ENCODE measurements around the gene LRFN2. TPM values are rescaled to one million over a fixed set of nuclear protein-coding genes. Genes with fewer than 3 reads are reported as not detected.

The LRFN2 gene
- total RNA-seq, 1 experiment from 2014 or later, result 0.28 TPM

DNA sequence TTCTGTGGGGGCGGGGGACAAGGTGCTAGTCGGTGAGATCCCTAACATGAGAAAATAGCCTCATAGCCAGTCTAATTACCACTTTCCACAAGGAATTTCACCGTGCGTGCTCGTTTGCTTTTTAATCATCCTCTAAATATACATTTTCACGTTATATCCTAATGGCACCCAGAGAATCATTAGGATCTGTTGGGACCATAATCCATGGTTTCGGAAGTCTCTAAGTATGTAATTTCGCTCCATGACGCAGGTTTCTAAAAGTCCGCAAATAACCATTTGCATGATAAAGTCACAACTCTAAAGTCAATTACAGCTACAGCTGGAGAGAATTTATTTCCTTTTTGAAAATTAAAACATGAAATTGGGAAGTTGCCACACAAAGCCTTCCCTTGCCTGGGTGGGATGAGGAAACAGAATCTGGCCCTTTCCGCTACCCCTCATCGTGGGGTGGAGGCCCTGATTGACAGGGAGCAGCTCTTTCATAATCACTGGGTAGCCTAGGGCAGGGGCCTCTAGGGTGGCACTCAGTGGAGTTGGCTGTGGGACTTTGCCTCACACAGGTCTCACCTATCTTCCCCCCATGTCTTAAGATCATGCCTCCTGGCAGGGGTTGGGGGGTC is 81.9 kb downstream of the LRFN2 start:
- no peak overlapping the region for H3K4me3 ChIP-seq (ENCODE audit: insufficient read depth, low read depth, low read length)
- DNase-seq, result no peak
- no peaks in the 10 kb centered on the region for H3K36me3 ChIP-seq (replicated peaks; ENCODE audit: control insufficient read depth, insufficient read depth, low read length)
- no peaks in the 10 kb centered on the region for H3K27me3 ChIP-seq (ENCODE audit: control insufficient read depth, insufficient read depth, low read length)

DNA sequence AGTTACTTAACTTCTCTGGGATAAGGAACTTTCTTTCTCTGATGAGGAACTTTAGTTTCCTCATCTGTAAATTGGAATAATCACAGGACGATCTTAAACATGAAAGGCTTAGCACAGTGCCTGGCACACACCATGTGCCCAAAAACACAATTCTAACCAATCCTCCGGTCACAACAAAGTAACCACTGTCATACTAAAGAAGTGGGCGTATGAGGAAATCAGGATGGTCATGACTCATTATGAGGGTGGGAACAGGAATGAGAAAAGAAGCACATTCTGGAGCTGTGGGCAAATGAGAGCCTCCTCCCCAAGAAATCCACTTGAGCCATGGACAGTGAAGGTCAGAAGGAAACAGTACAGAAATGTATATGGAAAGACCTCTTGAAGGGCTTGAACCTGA is 82.9 kb downstream of the LRFN2 start:
- DNase-seq, result no peak
- no peaks in the 10 kb centered on the region for H3K36me3 ChIP-seq (replicated peaks; ENCODE audit: control insufficient read depth, insufficient read depth, low read length)
- no peaks in the 10 kb centered on the region for H3K27me3 ChIP-seq (ENCODE audit: control insufficient read depth, insufficient read depth, low read length)

DNA sequence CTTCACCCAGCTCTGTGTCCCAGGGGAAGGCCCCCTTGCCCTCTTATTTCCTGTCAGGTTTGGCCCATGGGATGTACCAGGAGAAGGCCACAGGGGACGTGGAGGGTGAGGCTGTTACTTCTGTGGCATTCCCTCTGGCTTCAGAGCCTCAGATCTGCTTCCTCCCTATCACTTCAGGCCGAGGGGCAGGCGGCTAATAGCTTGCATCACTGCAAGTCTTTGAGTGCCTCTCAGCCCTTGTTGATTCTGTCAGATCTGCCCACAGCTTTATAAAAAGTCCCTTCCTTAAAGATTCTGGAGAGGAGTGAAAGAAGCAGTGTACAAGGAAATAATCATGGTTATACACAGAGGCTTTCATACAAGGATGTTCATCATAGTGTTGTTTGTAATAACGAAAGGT is 86.9 kb downstream of the LRFN2 start:
- H3K4me3 ChIP-seq (ENCODE audit: insufficient read depth, low read depth, low read length), result no peak overlapping the region
- no peaks in the 10 kb centered on the region for H3K36me3 ChIP-seq (replicated peaks; ENCODE audit: control insufficient read depth, insufficient read depth, low read length)
- H3K27me3 ChIP-seq (ENCODE audit: control insufficient read depth, insufficient read depth, low read length), result no peaks in the 10 kb centered on the region
- no peak for DNase-seq

More for the DNA sequence above, 82.9 kb downstream of the LRFN2 start:
- no peak overlapping the region for H3K4me3 ChIP-seq (ENCODE audit: insufficient read depth, low read depth, low read length)

DNA sequence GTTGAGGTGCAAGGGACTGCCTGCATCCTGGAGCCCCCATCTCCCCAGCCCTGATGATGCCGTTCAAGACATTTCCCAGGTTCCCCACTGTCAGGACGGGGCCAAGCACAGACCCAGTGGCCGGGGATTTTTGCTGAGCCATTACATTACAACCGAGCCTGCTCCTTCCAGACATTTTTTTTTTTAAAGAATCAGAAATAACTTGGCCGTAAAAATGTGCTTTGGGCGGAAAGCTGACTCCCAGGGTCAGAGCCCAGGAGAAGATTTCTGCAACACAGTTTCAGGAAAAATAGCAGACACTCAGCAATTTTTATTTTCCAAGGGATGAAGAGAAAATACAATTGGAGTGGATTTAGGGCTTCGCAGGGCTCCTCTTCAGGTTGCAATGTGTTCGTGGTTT is 87.9 kb downstream of the LRFN2 start:
- no peak for DNase-seq
- H3K27me3 ChIP-seq (ENCODE audit: control insufficient read depth, insufficient read depth, low read length), result no peaks in the 10 kb centered on the region
- no peaks in the 10 kb centered on the region for H3K36me3 ChIP-seq (replicated peaks; ENCODE audit: control insufficient read depth, insufficient read depth, low read length)
- no peak overlapping the region for H3K4me3 ChIP-seq (ENCODE audit: insufficient read depth, low read depth, low read length)

DNA sequence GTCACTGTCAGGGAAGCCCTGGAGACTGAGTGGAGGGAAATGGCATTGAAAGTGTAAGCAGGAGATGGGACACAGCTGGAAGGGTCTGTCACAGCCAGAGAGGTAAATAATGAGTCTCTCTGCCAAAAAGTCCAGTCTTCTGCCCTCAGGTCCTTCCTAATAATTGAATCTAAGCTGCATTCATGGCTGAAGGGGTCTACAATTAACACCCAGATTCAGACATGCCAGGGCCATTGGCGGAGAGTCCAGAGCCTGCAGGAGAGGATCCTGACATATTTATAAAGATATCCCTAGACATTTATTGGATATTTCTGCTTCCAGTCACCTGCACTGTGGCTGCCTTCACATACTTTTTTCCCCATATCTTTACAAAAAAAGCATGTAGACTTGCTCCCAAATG is 89.0 kb downstream of the LRFN2 start:
- DNase-seq, result no peak
- Histone ChIP-seq H3K36me3 (replicated peaks; ENCODE audit: control insufficient read depth, insufficient read depth, low read length) (no peaks in the 10 kb centered on the region), H3K4me3 (ENCODE audit: insufficient read depth, low read depth, low read length) (no peak overlapping the region), H3K27me3 (ENCODE audit: control insufficient read depth, insufficient read depth, low read length) (no peaks in the 10 kb centered on the region)

DNA sequence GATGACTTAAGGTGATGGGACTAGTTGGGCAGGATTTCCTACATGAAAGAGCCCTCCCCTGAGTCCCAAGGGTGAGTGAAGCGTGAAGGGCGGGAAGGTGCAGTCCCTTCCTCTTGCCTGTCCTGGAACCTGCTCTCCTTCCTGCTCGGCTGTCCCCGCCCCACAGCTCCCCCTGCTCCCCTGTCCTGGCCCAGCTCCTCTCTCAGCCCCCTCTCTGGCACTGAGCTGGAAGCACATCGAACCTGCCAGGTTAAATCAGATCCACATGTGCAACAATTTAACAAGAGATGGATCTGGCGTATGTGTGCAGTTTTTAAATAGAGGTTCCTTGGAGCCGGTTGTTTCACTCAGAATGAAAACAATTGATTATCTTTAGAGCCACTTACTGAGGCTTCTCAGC is 95.0 kb downstream of the LRFN2 start:
- Histone ChIP-seq H3K27me3 (ENCODE audit: control insufficient read depth, insufficient read depth, low read length) (no peaks in the 10 kb centered on the region; the same call in 1 of the 2 replicates), H3K36me3 (replicated peaks; ENCODE audit: control insufficient read depth, insufficient read depth, low read length) (no peaks in the 10 kb centered on the region), H3K4me3 (ENCODE audit: insufficient read depth, low read depth, low read length) (no peak overlapping the region)
- peak; percentile 79 for DNase-seq

DNA sequence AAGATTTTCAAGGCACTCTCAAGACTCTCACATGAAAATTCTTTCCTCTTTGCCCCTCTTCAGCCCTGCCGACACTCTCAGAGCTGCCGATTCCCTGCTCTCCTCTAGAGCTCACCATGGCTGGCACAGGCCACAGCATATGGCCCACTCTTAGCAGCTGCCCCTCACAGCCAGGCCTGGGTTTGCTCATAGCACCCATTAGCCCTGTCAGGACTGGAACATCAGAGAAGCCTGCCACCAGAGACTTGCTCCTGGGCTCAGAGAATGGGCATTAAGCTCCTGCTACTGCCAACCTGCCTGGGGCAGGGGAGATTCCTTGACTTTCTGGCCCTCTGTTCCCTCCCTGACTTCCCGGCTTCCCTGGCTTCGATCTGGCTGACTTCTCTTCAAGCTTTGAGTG is 96.7 kb downstream of the LRFN2 start:
- Histone ChIP-seq H3K4me3 (ENCODE audit: insufficient read depth, low read depth, low read length) (no peak overlapping the region), H3K27me3 (ENCODE audit: control insufficient read depth, insufficient read depth, low read length) (no peaks in the 10 kb centered on the region; the same call in 1 of the 2 replicates), H3K36me3 (replicated peaks; ENCODE audit: control insufficient read depth, insufficient read depth, low read length) (no peaks in the 10 kb centered on the region)
- no peak for DNase-seq

DNA sequence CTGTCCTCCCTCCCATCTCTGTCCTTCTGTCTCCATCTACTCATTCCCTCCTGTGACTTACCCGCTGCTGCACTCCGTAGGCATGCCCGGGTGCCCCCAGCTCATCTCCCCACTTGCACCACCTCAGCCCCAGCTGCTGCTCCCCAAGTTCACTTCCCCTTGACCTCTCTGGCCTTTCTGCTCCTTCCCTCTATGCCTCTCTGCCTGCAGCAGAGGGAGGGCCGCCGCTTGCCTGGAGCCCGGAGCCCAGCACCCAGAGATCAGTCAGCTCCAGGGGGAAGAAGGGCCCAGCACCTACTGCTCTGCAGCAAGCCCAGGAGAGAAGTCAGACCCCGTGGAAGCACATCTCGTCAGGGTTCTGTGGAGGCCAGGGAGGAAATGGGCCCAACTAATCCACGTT is 97.4 kb downstream of the LRFN2 start:
- Histone ChIP-seq H3K27me3 (ENCODE audit: control insufficient read depth, insufficient read depth, low read length) (no peaks in the 10 kb centered on the region; the same call in 1 of the 2 replicates), H3K4me3 (ENCODE audit: insufficient read depth, low read depth, low read length) (no peak overlapping the region), H3K36me3 (replicated peaks; ENCODE audit: control insufficient read depth, insufficient read depth, low read length) (no peaks in the 10 kb centered on the region)
- DNase-seq, result no peak

DNA sequence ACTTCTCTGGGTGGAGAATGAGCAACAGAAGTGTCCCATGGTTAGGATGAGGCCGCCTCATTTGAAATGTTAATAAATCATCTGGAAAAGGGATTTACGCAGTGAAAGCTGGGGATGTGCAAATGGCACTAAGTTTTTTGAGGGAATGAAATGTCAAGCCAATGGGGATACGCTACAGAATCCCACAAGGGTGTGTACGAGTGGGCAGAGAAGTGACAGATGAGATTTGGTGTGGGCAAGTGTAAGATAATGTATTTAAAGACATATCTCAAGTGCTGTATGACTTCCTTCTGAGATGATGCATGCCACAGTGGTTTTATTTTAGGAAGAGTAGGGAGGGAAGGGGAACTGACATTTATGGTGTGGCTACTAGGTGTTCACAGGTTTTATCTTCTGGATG is 100.6 kb downstream of the LRFN2 start:
- DNase-seq, result no peak
- H3K4me3 ChIP-seq (ENCODE audit: insufficient read depth, low read depth, low read length), result no peak overlapping the region
- no peaks in the 10 kb centered on the region; the same call in 1 of the 2 replicates for H3K27me3 ChIP-seq (ENCODE audit: control insufficient read depth, insufficient read depth, low read length)
- H3K36me3 ChIP-seq (replicated peaks; ENCODE audit: control insufficient read depth, insufficient read depth, low read length), result no peaks in the 10 kb centered on the region

DNA sequence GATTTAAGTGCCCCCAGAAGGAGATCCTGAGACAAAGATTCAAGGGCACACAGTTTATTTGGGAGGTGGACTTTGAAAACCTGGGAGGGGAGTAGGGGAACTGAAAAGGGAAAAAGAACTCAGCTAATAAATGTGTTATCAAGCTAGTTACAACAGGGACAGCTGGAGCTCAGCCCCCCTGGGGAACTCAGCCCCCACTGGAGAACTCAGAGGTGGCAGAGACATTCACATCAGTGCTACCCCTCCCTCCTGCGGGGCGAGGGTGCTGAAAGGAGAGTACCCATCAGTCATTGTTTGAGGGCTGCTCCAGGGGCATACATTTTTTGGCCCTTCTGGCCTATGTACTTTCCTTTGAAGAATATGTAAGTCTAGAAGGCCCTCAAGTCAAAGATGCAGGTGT is 101.4 kb downstream of the LRFN2 start:
- DNase-seq, result no peak
- no peaks in the 10 kb centered on the region for H3K36me3 ChIP-seq (replicated peaks; ENCODE audit: control insufficient read depth, insufficient read depth, low read length)
- H3K27me3 ChIP-seq (ENCODE audit: control insufficient read depth, insufficient read depth, low read length), result no peaks in the 10 kb centered on the region; the same call in 1 of the 2 replicates
- H3K4me3 ChIP-seq (ENCODE audit: insufficient read depth, low read depth, low read length), result no peak overlapping the region

DNA sequence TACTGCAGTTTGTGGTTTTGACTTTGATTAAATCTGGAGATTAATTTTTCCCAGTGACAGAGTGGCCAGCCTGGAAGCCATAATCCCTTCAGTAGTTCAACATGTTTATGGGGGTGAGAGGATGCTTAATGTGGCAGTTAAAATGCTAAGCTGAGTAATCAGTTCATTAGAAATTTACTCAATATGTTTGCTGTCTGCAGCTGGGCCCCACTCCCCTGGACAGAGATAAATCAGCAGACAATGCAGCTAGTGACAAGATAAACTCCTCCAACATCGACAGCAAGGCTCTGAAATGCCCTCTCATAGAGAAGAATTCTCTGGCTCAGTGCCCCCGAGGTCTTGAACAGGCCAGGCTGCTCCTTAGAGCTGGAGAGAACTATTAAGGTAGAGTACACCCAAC is 101.9 kb downstream of the LRFN2 start:
- H3K4me3 ChIP-seq (ENCODE audit: insufficient read depth, low read depth, low read length), result no peak overlapping the region
- H3K36me3 ChIP-seq (replicated peaks; ENCODE audit: control insufficient read depth, insufficient read depth, low read length), result no peaks in the 10 kb centered on the region
- no peaks in the 10 kb centered on the region; the same call in 1 of the 2 replicates for H3K27me3 ChIP-seq (ENCODE audit: control insufficient read depth, insufficient read depth, low read length)
- no peak for DNase-seq

DNA sequence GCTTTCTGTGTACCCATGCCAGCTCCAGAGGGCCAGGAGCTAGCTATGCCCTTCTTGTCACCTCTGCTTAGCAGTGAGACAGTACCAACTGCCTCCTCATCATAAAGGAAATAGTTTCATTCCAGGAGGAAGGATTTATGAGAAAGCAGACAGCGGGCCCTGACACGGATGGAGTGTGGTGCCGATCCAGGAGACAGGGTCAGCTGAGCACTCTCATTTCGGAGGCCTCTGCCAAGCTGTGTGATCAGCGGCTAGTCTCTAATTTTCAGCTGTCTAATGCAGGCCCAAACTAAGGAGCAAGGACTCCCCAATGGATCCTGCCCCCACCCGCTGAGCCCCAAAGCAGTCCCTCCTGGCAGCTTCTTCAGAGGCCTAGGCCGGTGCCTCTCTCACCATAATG is 103.1 kb downstream of the LRFN2 start:
- DNase-seq, result no peak
- H3K4me3 ChIP-seq (ENCODE audit: insufficient read depth, low read depth, low read length), result no peak overlapping the region
- H3K36me3 ChIP-seq (replicated peaks; ENCODE audit: control insufficient read depth, insufficient read depth, low read length), result no peaks in the 10 kb centered on the region
- H3K27me3 ChIP-seq (ENCODE audit: control insufficient read depth, insufficient read depth, low read length), result no peaks in the 10 kb centered on the region; the same call in 1 of the 2 replicates

DNA sequence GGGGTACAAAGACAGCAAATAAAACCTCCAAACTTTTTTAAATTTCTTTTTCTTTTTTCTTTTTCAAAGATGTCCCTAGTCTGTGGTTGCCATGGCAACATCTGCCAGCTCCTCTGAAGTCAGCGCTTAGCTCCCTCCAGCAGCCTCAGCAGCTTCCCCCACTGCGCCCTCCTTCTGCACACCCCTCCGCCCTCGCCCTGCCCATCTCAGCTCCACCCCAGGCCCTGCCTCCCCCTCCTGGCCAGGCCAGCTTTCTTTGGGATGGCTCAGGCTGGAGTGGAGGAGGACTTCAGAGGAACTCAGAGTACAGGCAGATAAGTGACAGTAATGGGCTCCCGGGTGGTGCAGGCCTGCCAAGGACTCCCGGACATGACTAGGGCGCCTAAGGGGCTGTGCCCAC is 104.6 kb downstream of the LRFN2 start:
- peak; percentile 67 for DNase-seq
- no peaks in the 10 kb centered on the region; the same call in 1 of the 2 replicates for H3K27me3 ChIP-seq (ENCODE audit: control insufficient read depth, insufficient read depth, low read length)
- no peaks in the 10 kb centered on the region for H3K36me3 ChIP-seq (replicated peaks; ENCODE audit: control insufficient read depth, insufficient read depth, low read length)
- H3K4me3 ChIP-seq (ENCODE audit: insufficient read depth, low read depth, low read length), result no peak overlapping the region

DNA sequence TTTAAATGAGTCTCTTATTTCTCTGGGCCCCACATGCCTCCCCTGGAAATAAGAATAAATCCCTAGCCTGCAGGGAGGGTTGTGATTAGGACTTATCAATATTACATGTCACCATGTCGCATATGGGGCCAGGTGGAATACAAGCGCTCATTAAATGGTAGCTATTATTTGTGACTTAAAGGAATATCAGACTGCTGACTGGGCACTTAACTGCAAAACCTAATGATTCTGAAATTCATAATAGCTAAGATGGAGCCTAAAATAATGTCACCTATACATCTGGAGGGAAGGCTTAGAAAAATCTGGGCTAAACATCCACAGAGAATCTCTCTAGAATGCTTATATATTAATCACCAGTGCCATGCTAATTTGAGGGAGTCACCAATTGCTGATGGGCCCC is 106.5 kb downstream of the LRFN2 start:
- no peak for DNase-seq
- H3K27me3 ChIP-seq (ENCODE audit: control insufficient read depth, insufficient read depth, low read length), result no peaks in the 10 kb centered on the region
- H3K36me3 ChIP-seq (replicated peaks; ENCODE audit: control insufficient read depth, insufficient read depth, low read length), result no peaks in the 10 kb centered on the region
- no peak overlapping the region for H3K4me3 ChIP-seq (ENCODE audit: insufficient read depth, low read depth, low read length)

DNA sequence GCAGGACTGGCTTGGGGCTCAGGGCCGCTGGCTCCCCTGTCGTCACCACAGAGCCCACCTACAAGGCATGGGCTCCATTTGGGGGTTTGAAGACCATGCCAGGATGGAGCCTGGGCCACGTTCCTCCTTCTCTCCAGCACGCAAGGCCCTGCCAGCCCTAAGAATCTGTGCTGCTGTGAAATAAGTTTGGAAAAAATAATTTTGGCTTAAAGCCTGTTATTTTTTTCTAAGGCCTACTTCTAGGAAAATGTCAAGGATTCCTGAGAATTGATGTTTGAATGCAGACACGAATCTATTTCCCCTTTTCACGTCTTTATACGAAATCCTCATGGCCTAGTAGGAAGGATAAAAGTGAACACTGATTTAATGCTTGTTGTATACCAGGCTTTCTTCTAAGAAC is 107.5 kb downstream of the LRFN2 start:
- Histone ChIP-seq H3K4me3 (ENCODE audit: insufficient read depth, low read depth, low read length) (no peak overlapping the region), H3K36me3 (replicated peaks; ENCODE audit: control insufficient read depth, insufficient read depth, low read length) (no peaks in the 10 kb centered on the region), H3K27me3 (ENCODE audit: control insufficient read depth, insufficient read depth, low read length) (no peaks in the 10 kb centered on the region)
- no peak for DNase-seq
